NCI-H226 (cell line): ENCODE data around the gene KLHL35.
A peak's percentile ranks its signal among the peaks of the same experiment; 100 is the strongest.

Experiments used
- DNase-seq: peaks from one replicate; pipeline ENCODE4 v3.0.0-alpha.2; 2015

The KLHL35 gene

GRCh38 chr11:75432911-75433321 lies at the start of gene KLHL35:
TSS of gene KLHL35 (minus strand) at chr11:75433203. CDS start at chr11:75430629, 2,574 bp downstream.
- no peak for DNase-seq

GRCh38 chr11:75481922-75482606 lies 49.1 kb upstream of the KLHL35 start:
- DNase-seq = no peak

- no peak for DNase-seq
Measured at GRCh38 chr11:75481223-75481921, 48.4 kb upstream of the KLHL35 start.

DNA sequence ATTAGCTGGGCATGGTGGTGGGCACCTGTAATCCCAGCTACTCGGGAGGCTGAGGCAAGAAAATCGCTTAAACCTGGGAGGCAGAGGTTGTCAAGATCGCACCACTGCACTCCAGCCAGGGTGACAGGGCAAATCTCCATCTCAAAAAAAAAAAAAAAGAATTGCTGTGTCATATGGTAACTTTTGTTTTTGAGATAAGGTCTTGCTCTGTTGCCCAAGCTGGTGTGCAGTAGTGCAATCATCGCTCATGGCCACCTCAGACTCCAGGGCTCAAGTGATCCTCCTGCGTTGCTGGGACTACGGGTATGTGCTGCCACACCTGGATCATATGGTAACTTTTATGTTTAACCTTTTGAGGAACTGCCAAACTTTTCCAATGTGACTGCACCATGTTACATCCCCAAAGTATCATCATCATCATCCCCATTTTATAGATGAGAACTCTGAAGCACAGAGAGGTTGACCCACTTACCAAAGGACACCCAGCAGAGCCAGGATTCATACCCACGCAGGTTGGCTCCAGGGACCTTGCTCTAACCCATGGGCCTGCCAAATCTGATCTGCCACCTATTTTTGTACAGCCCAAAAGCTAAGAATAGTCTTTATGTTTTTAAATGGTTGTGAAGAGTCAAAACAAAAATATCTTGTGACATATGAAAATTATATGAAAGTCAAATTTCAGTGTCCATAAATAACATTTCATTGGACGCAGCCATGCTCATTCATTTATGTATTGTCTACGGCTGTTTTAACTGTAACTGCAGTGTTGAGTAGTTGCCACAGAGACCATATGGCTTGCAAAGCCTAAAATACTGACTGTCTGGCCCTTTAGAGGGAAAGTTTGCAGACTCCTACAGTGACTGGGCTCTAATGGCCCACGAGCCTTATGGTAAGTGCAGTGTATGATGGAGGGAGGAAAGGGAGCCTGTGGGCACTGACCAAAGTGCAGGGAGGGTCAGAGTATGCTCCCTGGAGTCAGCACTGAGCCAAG lies 47.5 kb upstream of the KLHL35 start:
- DNase-seq = no peak

- DNase-seq = no peak
Measured at GRCh38 chr11:75479597-75480145, 46.7 kb upstream of the KLHL35 start.

- DNase-seq = no peak
Measured at GRCh38 chr11:75478783-75479596, 46.0 kb upstream of the KLHL35 start.

GRCh38 chr11:75477614-75477935 lies 44.6 kb upstream of the KLHL35 start:
- DNase-seq = no peak

DNA sequence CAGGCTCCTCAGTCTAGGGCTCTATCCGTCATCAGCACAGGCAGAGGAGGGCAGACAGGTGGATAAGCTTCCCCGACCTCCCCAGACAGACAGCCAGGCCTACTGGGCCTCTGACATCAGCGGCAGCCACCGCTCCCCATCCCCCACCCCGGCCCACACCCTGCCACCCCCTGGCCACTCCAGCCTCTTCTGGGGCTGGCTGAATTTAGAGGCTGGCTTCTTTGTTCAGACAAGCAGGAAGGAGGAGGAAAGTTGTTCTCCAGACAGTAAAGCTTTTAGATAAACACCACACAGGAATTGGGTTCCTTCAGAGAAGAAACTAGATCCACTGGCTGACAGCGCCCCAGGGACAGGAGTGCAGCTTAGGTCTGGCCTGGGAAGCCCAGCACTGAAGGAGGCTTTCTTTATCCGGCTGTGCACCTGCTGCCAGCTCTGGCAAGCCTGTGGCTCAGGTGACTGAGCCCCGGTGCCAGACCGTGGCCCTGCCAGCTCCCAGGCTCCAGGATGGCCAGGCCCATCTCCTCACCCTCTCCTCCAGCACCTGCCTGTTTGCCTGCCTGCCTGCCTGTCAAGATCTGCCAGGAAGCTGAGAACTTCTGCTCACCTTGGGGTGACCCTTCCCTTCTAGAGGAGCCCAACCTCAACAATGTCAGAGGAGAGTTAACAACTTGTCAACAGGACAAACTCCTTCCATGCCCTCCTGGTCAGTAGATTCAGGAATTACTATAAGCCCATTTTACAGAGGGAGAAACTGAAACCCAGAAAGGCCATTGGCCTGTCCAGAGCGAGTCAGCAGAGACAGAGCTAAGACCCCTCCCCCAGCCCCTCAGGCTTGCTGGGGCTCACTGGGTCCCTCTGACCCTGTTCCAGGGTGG lies 44.0 kb upstream of the KLHL35 start:
- DNase-seq = no peak

- DNase-seq = peak; percentile 30
Measured at GRCh38 chr11:75475767-75476650, 43.0 kb upstream of the KLHL35 start.

DNA sequence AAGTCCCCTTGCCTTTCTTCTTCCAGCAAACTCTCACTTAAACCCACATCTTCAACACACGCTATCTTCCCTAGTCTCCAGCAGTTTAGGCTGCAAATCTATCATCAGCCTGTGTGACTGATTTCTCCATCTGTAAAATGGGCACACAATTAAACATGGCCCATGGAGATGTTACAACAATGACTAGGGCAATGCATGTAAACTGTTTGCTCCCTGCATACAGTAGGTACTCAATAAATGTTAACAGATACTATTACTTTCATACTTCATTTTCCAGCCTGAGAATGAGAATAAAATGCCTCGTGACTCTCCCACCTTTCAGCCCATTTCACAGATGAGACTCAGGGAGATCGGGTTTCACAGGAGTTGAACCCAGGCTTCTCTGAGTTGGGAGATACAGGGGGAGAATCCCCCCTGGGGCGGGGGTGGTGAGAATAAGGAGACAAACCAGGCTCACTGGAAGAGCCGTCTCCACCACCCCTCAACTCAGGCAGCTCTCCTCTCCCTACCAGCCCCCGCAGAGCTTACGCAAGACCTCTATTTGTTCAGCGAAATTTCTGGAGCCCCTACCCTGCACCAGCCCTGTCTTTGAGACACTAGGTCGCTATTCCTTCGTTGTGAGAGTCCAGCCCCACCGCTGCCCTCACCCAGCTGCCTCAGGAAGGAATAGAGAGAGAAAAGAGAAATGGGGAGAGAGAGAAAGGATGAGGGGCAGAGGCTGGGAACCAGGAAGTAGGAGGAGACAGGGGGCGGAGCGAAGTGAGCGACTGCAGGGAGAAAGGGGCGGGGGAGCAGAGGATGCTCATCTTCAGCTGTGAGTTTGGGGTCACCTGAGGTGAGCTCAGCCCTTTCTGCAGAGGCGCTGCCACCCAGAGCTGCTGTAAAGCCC lies 42.1 kb upstream of the KLHL35 start:
- peak; percentile 34 for DNase-seq

DNA sequence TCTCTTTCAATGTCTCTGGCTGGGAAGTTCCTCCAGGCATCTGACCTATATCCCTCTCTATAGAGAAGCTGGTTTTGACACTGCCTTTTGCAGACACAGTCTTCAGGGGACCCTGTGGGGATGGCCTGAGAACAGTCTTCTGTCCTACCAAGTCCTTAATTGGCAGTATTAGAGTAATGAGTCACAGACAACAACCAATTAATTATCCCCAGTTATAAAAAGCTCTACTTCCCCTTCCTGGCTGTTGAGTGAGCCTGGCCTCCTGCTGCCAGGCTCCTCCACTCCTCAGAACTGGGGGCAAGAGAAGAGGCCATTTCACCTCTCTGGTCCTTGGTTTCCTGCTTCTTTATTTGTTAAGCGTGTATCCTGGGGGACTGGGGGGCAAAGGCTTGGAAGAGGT lies 41.2 kb upstream of the KLHL35 start:
- no peak for DNase-seq

DNA sequence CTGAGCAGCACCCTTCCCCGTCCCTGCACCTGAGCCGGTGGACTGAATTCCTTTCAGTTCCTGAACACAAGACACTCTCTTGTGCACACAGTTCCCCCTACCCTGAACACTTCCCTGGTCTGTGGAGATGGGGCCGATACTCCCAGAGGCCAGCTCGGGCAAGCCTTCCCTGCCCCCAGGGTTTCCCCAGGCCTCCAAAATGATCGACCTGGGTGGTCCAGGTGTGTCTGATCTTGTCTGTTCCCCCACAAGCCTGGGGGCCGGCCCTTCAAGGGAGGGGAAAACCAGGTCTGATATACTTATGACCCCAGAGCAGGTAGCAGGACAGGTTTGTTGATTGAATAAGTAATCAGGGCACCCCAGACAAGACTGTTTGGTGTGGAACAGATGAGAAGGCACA lies 40.7 kb upstream of the KLHL35 start:
- no peak for DNase-seq

GRCh38 chr11:75472081-75472732 lies 39.2 kb upstream of the KLHL35 start:
- DNase-seq = no peak

DNA sequence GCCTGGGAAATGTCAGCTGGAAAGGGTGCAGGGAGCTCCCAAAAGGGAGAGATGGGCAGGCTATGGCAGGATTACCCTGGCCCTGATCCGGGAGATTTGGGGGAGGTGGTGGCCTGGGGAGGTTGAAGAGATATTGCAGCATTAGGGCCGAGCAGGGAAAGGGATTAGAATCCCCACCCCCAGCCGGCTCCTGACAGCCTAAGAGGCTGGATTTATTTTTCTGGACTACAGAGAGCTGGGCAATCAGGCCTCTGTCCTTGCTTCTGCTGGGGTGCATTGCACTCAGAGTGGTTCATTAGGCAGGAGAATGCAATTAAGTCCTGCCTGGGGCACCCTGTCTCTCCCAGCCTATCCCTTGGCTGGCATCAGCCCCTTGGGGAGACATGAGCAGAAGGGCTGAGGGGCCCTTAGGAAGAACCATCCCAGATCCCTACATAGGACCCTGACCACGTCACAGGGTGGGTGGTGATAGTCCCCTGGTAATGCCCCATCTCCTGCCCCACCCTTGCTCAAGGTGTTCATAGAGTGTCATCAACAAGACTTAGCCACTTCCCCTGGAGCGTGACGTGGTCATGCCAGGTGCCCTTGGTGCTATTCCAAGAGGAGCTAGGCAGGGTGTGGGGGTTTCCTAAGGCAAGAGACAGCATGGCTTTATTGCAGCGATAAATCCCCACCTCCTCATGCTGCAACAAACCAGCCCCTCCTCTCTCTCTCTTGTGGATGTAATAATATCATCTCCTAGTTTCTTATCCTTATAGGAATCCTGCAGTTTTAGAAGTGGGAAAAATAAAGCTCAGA lies 38.4 kb upstream of the KLHL35 start:
- DNase-seq = no peak

GRCh38 chr11:75470476-75471080 lies 37.6 kb upstream of the KLHL35 start:
- no peak for DNase-seq

DNA sequence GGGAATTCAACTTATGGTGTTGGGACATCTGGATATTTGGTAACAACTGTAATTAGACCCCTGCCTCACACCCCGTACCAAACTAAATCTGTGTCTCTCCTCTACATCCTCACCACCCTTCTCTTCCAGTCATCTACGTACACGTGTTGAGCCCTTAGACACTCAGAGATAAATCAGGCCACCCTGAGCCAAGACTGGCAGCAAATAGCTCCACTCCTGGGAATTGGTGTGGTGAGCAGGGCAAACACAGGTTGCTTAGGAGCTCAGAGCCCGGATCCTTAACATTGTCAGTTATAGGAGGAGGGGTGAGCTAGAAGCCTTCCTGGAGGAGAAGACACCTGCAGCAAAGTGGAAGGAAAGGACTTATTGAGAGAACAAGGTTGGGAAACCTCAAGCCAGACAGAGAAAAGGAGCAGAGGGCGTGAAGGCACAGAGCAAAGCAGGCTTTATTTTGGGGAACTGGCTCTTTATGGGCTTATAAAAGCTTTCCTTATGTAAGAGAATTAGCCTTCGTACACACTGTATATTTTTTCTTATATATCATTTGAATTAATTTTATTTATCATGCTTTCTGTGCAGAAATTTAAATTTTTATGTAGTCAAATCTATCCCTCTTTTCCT lies 36.9 kb upstream of the KLHL35 start:
- no peak for DNase-seq
